AG04450 (cell line): Measurements from ENCODE around the gene TRAF3IP1. TPM values are rescaled to one million over a fixed set of nuclear protein-coding genes. Genes with fewer than 3 reads are reported as not detected.

Source experiments
- CTCF ChIA-PET: fragments of 300-600, 350-600 bp; formaldehyde crosslinking; extraction: SDS; loops from one replicate; lab custom pipeline; 2022; ENCODE audit warnings: antibody characterized with exemption, inconsistent platforms; lab: Charles Lee
- POLR2A ChIA-PET: fragments of 350-600 bp; formaldehyde crosslinking; extraction: SDS; loops from one replicate; lab custom pipeline; 2021; ENCODE audit warnings: antibody characterized with exemption, inconsistent platforms; lab: Yijun Ruan, JAX
- DNase-seq: peaks from one replicate; pipeline ENCODE4 v3.0.0-alpha.2; 2011; ENCODE audit warnings: low read depth, low spot score
- H3K27ac ChIP-seq: one replicate; pipeline ENCODE4 v1.5.1; 2012; ENCODE audit warnings: low read depth, low read length, control low read depth
- H3K27me3 ChIP-seq: one replicate; pipeline ENCODE4 v1.6.0; 2012; ENCODE audit warnings: low read length; ENCODE audit not compliant: control insufficient read depth, insufficient read depth
- H3K4me3 ChIP-seq: 2 replicates; pipeline ENCODE4 v1.5.1; 2011; ENCODE audit warnings: mild to moderate bottlenecking, low read depth, low read length, control low read depth
- H3K9me3 ChIP-seq: 2 replicates; pipeline ENCODE4 v1.5.1; 2012; ENCODE audit warnings: low read length; ENCODE audit not compliant: control insufficient read depth, insufficient read depth
- CTCF ChIP-seq: IDR thresholded peaks from 2 replicates; pipeline ENCODE4 v1.5.1; 2011; ENCODE audit warnings: low read depth, low read length, control low read depth, inconsistent platforms
- polyA plus RNA-seq: library from polyadenylated mRNA; depleted of rRNA; stranded (reverse); fragments of >200 nt; gene quantifications from 2 replicates; pipeline ENCODE4 v1.2.3, GENCODE V29; 2011

TRAF3IP1 gene
- polyA plus RNA-seq, 1 experiment: 5.9 TPM

- no peaks in the 10 kb centered on the region for H3K9me3 ChIP-seq
- no peak for TF ChIP-seq CTCF
- no peak overlapping the region for H3K4me3 ChIP-seq
- POLR2A ChIA-PET: no interaction called here
- no peak overlapping the region for H3K27ac ChIP-seq
- no peaks in the 10 kb centered on the region for H3K27me3 ChIP-seq
- CTCF ChIA-PET: no interaction called here
- DNase-seq: no peak
Observed at GRCh38 chr2:238445409-238446190, 125.3 kb downstream of the TRAF3IP1 start.

DNA sequence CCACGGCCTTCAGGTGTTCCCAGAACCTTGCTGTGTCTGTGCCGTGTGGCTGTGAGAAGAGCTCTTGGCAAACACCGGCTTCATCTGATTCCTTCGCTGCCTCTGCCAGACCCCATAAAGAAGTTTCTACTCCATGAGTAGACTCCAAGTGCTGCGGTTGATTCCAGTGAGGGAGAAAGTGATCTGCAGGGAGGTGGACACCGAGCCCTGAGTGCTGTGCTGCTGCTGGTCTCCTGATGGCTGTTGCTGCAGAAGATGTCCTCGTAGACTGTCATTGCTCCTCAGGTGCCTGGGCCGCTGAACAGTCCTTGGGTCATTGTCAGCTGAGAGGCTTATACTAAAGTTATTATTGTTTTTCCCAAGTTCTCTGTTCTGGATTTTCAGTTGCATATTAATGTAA is 126.1 kb downstream of the TRAF3IP1 start:
- H3K9me3 ChIP-seq: no peaks in the 10 kb centered on the region
- H3K4me3 ChIP-seq: no peak overlapping the region
- ChIA-PET CTCF (no interaction called here), POLR2A (no interaction called here)
- H3K27me3 ChIP-seq: no peaks in the 10 kb centered on the region
- no peak for TF ChIP-seq CTCF
- no peak for DNase-seq
- H3K27ac ChIP-seq: no peak overlapping the region

- POLR2A ChIA-PET: no interaction called here
- Histone ChIP-seq H3K9me3 (no peaks in the 10 kb centered on the region), H3K4me3 (no peak overlapping the region), H3K27ac (peak overlapping the region; percentile 21), H3K27me3 (no peaks in the 10 kb centered on the region)
- no peak for DNase-seq
- TF ChIP-seq CTCF: no peak
- CTCF ChIA-PET: no interaction called here
Observed at GRCh38 chr2:238448031-238448955, 128.0 kb downstream of the TRAF3IP1 start.

DNA sequence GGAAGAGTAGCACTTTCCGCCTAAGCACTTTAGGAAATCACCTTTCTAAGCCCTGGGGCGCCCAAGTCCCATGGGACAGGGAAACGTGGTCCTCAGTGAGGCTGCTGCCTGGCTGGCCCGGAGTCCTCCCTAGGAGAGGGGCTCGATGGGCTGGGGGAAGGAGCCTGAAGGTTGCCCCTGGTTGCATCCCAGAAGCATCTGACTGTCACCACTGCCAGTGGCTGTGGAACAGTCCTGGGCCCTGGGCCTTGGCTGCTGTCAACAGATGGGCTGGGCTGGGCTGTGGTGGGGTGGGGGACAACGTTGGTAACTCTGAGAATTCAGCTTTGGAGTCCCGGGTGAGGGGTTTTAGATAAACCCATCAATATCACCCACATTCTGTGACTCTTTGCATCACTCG is 128.9 kb downstream of the TRAF3IP1 start:
- Histone ChIP-seq H3K27me3 (no peaks in the 10 kb centered on the region), H3K27ac (no peak overlapping the region), H3K9me3 (no peaks in the 10 kb centered on the region; the same call in 1 of the 2 replicates), H3K4me3 (no peak overlapping the region)
- ChIA-PET POLR2A (no interaction called here), CTCF (no interaction called here)
- no peak for TF ChIP-seq CTCF
- no peak for DNase-seq
